MM.1S (cell line): ENCODE measurements around the gene TSC2.

Experiments used
- DNase-seq: peaks from one replicate; pipeline ENCODE4 v3.0.0-alpha.2; 2015
- H2AFZ ChIP-seq: fragments of 300-600 bp; sonication (generic); 2 replicates; pipeline ENCODE4 v1.6.0; 2016; ENCODE audit warnings: antibody characterized with exemption, low read length
- H3F3A ChIP-seq: fragments of 300-600 bp; sonication (generic); 2 replicates; pipeline ENCODE4 v1.6.1; 2016; ENCODE audit warnings: mild to moderate bottlenecking, antibody characterized with exemption, low read length, moderate library complexity, mixed read lengths; ENCODE audit not compliant: insufficient read depth
- H3K27ac ChIP-seq: fragments of 300-600 bp; sonication (generic); 2 replicates; pipeline ENCODE4 v1.5.1; 2016; ENCODE audit warnings: mild to moderate bottlenecking, low read length
- H3K27me3 ChIP-seq: fragments of 300-600 bp; sonication (generic); replicated peaks from 2 replicates; pipeline ENCODE4 v1.6.0; 2016; ENCODE audit warnings: low read length; ENCODE audit not compliant: insufficient read depth
- H3K36me3 ChIP-seq: fragments of 300-600 bp; sonication (generic); replicated peaks from 2 replicates; pipeline ENCODE4 v1.6.1; 2016; ENCODE audit warnings: mild to moderate bottlenecking, low read length, mixed read lengths; ENCODE audit not compliant: insufficient read depth
- H3K4me1 ChIP-seq: fragments of 300-600 bp; sonication (generic); 2 replicates; pipeline ENCODE4 v1.6.1; 2016; ENCODE audit warnings: low read length, mixed read lengths
- H3K4me2 ChIP-seq: fragments of 300-600 bp; sonication (generic); 2 replicates; pipeline ENCODE4 v1.6.0; 2016; ENCODE audit warnings: low read depth, low read length
- H3K4me3 ChIP-seq: fragments of 300-600 bp; sonication (generic); 2 replicates; pipeline ENCODE4 v1.5.1; 2016; ENCODE audit warnings: low read length, mixed read lengths
- H3K79me2 ChIP-seq: fragments of 300-600 bp; sonication (generic); 2 replicates; pipeline ENCODE4 v1.6.1; 2016; ENCODE audit warnings: mixed run types, low read length, mixed read lengths
- H3K9ac ChIP-seq: fragments of 300-600 bp; sonication (generic); 2 replicates; pipeline ENCODE4 v1.6.1; 2016; ENCODE audit warnings: low read length, mixed read lengths
- H3K9me2 ChIP-seq: fragments of 300-600 bp; sonication (generic); replicated peaks from 2 replicates; pipeline ENCODE4 v1.6.1; 2016; ENCODE audit warnings: mild to moderate bottlenecking, low read length, mixed read lengths; ENCODE audit not compliant: insufficient read depth
- H3K9me3 ChIP-seq: fragments of 300-600 bp; sonication (generic); replicated peaks from 2 replicates; pipeline ENCODE4 v1.6.1; 2016; ENCODE audit warnings: mild to moderate bottlenecking, low read length, mixed read lengths; ENCODE audit not compliant: insufficient read depth
- H4K20me1 ChIP-seq: fragments of 300-600 bp; sonication (generic); 2 replicates; pipeline ENCODE4 v1.6.1; 2016; ENCODE audit warnings: mild to moderate bottlenecking, low read length, moderate library complexity, mixed read lengths; ENCODE audit not compliant: insufficient read depth
- EZH2 ChIP-seq: fragments of 300-600 bp; sonication (generic); optimal IDR thresholded peaks from 2 replicates; pipeline ENCODE3; 2017; ENCODE audit warnings: low read depth, mild to moderate bottlenecking, antibody characterized with exemption, low read length, mixed read lengths
- EZH2phosphoT487 ChIP-seq: fragments of 300-600 bp; sonication (generic); IDR thresholded peaks from 2 replicates; pipeline ENCODE4 v1.6.1; 2018; ENCODE audit warnings: antibody characterized with exemption, low read length
- TF ChIP-seq, protein P1 (sequence below): fragments of 300-600 bp; sonication (generic); IDR thresholded peaks from 2 replicates; pipeline ENCODE4 v1.5.1; 2016; ENCODE audit warnings: antibody characterized with exemption, low read length, mixed read lengths

The TSC2 gene

DNA sequence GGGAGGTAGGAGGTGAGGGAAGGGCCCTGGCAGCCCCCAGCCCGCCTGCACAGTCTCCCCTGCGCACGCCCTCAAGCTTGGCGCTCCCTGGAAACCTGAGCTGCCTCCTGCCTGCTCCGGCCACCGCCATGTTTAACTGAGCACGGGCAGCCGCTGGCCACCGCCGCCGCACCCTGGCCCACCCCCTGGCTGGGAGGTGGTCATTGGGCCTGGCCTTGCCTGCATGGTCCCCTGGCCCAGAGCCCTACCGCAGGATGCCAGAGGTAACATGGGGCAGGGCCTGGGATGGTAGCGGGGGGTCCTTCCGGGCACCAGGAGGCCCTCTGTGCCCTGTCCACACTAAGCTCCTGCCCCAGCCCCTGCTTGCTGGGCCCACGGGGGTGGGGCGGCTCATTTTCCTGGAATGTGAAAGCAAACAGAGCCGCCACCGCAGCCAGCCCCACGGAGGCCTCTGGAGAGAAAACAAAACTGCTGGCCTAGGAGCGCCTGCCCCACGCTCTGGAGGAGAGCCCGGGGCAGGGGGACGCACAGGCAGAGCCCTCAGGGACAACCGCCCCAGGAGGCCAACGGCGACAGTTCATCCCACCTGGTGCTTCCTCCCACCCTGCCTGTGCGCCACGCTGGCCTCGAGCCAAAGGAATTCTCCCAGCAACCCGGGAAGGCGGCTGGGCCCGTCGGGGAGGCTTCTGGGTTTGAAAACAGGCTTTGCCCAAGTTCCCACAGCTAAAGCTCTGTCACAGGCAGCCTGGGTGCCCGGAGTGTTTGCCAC is 12.2 kb upstream of the TSC2 start:
- H3K27me3 ChIP-seq = peaks cover 26% of the 10 kb centered on the region
- no peak overlapping the region for H3K4me2 ChIP-seq
- no peaks in the 10 kb centered on the region for H3K9me3 ChIP-seq
- H2AFZ ChIP-seq = no peak overlapping the region
- H3K4me3 ChIP-seq = no peak overlapping the region
- H3K4me1 ChIP-seq = peaks cover 4% of the 10 kb centered on the region; the same call in 1 of the 2 replicates
- H3K9ac ChIP-seq = no peak overlapping the region
- no peaks in the 10 kb centered on the region for H3F3A ChIP-seq
- no peak for DNase-seq
- H3K9me2 ChIP-seq = no peaks in the 10 kb centered on the region
- no peak overlapping the region for H3K27ac ChIP-seq
- no peak for TF ChIP-seq EZH2
- no peak for TF ChIP-seq EZH2phosphoT487
- TF ChIP-seq, protein P1, sequence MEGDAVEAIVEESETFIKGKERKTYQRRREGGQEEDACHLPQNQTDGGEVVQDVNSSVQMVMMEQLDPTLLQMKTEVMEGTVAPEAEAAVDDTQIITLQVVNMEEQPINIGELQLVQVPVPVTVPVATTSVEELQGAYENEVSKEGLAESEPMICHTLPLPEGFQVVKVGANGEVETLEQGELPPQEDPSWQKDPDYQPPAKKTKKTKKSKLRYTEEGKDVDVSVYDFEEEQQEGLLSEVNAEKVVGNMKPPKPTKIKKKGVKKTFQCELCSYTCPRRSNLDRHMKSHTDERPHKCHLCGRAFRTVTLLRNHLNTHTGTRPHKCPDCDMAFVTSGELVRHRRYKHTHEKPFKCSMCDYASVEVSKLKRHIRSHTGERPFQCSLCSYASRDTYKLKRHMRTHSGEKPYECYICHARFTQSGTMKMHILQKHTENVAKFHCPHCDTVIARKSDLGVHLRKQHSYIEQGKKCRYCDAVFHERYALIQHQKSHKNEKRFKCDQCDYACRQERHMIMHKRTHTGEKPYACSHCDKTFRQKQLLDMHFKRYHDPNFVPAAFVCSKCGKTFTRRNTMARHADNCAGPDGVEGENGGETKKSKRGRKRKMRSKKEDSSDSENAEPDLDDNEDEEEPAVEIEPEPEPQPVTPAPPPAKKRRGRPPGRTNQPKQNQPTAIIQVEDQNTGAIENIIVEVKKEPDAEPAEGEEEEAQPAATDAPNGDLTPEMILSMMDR = no peak
- no peaks in the 10 kb centered on the region for H3K36me3 ChIP-seq
- H3K79me2 ChIP-seq = no peaks in the 10 kb centered on the region
- H4K20me1 ChIP-seq = no peaks in the 10 kb centered on the region

DNA sequence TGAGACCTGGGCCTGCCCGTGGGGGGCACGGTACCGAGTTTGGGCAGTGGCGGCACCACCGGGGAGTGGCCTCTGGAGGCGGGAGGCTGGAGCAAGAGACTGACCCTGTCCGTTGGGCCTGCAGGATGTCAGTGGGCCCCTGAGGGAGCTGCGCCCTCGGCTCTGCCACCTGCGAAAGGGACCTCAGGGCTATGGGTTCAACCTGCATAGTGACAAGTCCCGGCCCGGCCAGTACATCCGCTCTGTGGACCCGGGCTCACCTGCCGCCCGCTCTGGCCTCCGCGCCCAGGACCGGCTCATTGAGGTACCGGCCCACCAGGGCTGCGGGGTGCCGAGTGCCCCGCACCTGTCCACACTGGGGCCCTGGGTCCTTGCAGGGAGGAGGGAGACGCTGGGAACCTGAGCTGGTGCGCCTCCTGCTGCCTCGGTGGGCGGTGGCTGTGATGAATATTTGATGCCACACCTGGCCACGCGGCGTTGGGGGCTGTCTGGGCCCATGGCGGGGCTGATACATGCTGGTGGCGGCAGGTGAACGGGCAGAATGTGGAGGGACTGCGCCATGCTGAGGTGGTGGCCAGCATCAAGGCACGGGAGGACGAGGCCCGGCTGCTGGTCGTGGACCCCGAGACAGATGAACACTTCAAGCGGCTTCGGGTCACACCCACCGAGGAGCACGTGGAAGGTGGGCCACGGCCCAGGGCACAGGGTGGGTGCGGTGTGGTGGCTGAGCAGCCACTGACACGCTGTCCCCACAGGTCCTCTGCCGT is 11.4 kb upstream of the TSC2 start:
- Histone ChIP-seq H3K4me1 (peaks cover 4% of the 10 kb centered on the region; the same call in 1 of the 2 replicates), H3F3A (no peaks in the 10 kb centered on the region), H3K9ac (no peak overlapping the region), H3K27ac (no peak overlapping the region), H3K27me3 (peaks cover 26% of the 10 kb centered on the region), H3K9me2 (no peaks in the 10 kb centered on the region), H3K36me3 (no peaks in the 10 kb centered on the region), H4K20me1 (no peaks in the 10 kb centered on the region), H3K79me2 (no peaks in the 10 kb centered on the region), H3K4me2 (no peak overlapping the region), H2AFZ (no peak overlapping the region), H3K4me3 (no peak overlapping the region), H3K9me3 (no peaks in the 10 kb centered on the region)
- TF ChIP-seq, protein P1 = no peak
- TF ChIP-seq EZH2phosphoT487 (no peak), EZH2 (no peak)
- DNase-seq = no peak

DNA sequence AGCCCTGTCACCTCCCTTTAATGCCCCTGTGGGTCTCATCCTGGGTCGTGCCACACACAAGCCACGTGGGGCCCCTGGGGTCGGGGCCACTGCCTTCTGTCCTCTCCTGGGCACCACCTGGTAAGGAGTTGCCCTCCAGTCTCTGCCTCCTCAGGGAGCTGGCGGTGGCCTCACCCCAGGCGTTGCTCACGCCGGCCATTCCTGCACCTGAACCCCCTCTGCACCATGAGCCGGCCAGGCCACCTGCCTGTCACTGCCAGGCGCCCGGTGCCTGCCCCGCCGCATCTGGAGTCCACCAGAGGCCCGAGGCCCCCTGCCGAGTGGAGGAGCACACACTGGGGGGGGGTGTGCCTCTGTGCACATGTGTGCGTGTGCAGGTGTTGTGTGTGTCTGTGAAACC is 10.7 kb upstream of the TSC2 start:
- no peaks in the 10 kb centered on the region for H3K36me3 ChIP-seq
- TF ChIP-seq EZH2phosphoT487 (no peak), EZH2 (no peak)
- TF ChIP-seq, protein P1 = no peak
- H3K4me2 ChIP-seq = no peak overlapping the region
- H3F3A ChIP-seq = no peaks in the 10 kb centered on the region
- H3K27ac ChIP-seq = no peak overlapping the region
- no peak overlapping the region for H3K9ac ChIP-seq
- H3K27me3 ChIP-seq = peaks cover 26% of the 10 kb centered on the region
- no peak overlapping the region for H2AFZ ChIP-seq
- no peaks in the 10 kb centered on the region for H3K4me1 ChIP-seq
- no peak overlapping the region for H3K4me3 ChIP-seq
- H3K9me2 ChIP-seq = no peaks in the 10 kb centered on the region
- H4K20me1 ChIP-seq = no peaks in the 10 kb centered on the region
- DNase-seq = no peak
- no peaks in the 10 kb centered on the region for H3K79me2 ChIP-seq
- no peaks in the 10 kb centered on the region for H3K9me3 ChIP-seq
